ES-I3 (cell line): ENCODE measurements around the gene MYLK2.

ENCODE experiments used
- H3K36me3 ChIP-seq: 2 replicates; pipeline ENCODE4 v1.6.1; 2013; ENCODE audit warnings: mild to moderate bottlenecking, low read length, control low read depth, moderate library complexity; ENCODE audit not compliant: insufficient read depth
- H3K4me1 ChIP-seq: 2 replicates; pipeline ENCODE4 v1.6.1; 2013; ENCODE audit warnings: mild to moderate bottlenecking, control low read depth, low read length; ENCODE audit not compliant: insufficient read depth
- H3K9ac ChIP-seq: 2 replicates; pipeline ENCODE4 v1.6.1; 2013; ENCODE audit warnings: low read depth, mild to moderate bottlenecking, low read length, moderate library complexity
- H3K9me3 ChIP-seq: 2 replicates; pipeline ENCODE4 v1.6.1; 2013; ENCODE audit warnings: mild to moderate bottlenecking, low read length, moderate library complexity; ENCODE audit not compliant: control insufficient read depth, insufficient read depth

Gene MYLK2

DNA sequence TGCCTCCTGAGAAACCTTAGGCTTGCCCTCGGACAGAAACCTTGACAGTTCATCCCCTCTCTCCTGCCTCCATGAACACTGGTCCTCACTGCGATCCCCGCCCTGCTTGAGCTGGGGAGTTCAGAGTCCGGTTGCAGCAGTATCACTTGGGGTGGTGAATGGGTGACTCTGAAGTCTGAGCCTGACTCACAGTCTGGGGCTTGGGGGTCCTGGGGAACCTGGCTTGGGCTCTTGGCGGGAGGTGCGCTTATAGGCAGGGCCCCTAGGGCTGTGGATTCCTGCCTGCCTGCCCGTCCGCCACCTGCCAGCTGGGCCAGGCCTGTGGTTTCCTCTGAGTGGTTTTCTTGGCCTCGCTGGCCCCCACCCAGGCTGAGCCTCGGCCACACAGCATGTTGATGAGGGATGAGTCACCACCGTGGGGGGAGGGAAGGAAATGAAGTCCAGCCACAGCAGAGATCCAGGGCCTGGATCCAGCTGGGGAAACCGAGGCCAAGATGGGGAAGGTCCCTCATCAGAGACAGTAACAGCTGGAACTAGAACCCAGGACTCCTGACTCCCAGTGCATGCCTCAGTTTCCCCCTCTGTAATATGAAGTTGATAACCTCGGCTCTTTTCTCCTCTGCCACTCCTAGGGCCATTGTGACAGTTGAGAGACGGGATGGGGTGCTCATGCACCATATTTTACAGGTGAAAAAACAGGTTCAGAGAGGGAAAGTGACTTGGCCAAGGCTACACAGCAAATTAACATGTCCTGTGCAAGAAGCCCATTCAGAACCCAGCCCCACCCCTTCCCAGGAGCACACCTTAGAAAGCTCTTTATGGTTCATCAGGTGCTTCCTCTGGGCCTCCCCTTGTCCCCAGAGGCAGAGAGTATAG is 17.1 kb downstream of the MYLK2 start:
- H3K4me1 ChIP-seq = peaks cover 46% of the 10 kb centered on the region; the same call in 1 of the 2 replicates
- no peak overlapping the region for H3K9ac ChIP-seq
- H3K9me3 ChIP-seq = no peaks in the 10 kb centered on the region
- H3K36me3 ChIP-seq = no peaks in the 10 kb centered on the region; the same call in 1 of the 2 replicates

DNA sequence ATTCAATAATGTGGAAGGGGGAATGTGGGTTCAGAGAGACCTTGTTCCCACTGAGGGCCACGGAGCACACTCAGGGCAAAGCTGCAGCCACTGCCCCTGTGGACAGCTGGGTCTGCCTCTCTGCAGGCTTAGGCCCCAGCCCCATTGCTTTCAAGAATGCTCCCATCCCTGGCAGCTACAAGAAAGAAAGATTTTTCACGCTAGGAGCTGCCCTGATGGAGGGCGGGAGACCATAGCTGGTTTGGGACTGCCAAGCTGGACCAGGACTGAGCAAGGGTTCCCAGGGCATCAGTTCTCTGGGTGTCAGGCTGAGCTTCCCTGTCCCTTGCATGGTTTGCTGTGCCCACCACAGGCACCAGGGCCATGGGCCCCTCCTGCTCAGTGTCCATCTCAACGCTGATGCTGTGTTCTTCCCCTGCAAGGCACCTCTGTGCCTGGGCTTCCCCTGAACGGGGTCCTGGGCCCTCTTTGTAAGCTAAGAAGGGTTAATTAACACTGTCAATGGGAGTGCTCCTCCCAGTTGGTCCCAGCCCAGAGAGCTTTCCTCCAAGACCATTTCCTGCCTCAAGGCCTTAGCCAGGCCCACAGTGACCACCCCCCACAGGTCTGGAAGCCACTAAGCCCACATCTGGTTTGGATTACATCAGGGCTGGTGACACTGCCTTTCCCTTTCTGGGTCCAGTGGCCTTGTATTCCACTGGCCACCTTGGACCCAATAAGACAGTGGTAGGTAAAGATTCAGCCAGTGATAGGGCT is 17.9 kb downstream of the MYLK2 start:
- no peaks in the 10 kb centered on the region for H3K9me3 ChIP-seq
- peaks cover 46% of the 10 kb centered on the region; the same call in 1 of the 2 replicates for H3K4me1 ChIP-seq
- no peak overlapping the region for H3K9ac ChIP-seq
- H3K36me3 ChIP-seq = no peaks in the 10 kb centered on the region; the same call in 1 of the 2 replicates

DNA sequence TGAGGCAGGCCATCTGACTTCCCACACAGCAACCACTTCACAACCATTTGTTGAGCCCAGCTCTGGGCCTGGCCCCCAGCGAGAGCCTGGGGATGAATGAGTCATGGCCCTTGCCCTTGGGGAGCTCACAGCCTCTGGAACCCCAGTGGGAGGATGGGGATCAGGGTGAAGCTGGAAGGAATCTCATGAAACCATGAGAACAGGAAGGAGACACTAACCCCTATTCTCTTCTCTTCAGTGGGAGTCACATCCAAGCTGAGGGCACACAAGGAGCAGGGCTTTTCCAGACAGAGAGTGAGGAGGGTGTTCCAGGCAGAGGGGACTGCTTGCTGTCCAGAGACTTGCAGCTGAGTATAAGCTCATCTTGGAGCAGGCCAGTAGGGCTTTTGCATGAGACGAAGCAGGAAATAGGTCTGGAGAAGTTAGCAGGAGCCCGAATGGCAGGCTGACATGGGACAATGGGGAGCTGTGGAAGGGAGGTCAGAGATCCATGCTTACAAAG is 18.8 kb downstream of the MYLK2 start:
- no peaks in the 10 kb centered on the region; the same call in 1 of the 2 replicates for H3K36me3 ChIP-seq
- H3K9me3 ChIP-seq = no peaks in the 10 kb centered on the region
- peaks cover 52% of the 10 kb centered on the region for H3K4me1 ChIP-seq
- no peak overlapping the region for H3K9ac ChIP-seq

DNA sequence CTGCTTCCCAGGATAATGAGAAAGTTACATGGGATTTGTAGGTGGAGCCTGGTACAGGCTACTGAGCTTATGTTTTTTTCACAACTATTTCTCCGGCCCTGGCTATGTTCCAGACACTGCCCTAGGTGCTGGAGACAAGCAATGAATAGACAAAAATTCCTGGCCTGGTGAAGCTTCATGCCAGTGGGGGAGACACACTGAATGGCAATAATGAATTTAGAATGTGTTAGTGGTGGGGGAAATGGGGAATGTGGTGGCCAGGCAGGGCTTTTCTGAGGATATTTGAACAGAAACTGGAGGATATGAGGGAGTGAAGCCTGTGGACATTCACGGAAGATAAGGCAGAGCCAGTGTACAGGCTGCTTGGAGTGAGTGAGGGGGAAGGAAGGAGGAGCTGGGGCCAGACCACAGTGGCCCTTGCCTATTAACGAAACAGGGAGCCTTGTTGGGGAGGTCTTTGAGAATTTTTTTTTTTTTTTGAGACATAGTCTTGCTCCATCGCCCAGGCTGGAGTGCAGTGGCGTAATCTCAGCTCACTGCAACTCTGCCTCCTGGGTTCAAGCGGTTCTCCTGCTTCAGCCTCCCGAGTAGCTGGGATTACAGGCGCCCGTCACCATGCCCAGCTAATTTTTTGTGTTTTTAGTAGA is 19.6 kb downstream of the MYLK2 start:
- Histone ChIP-seq H3K9ac (no peak overlapping the region), H3K9me3 (no peaks in the 10 kb centered on the region), H3K4me1 (peaks cover 56% of the 10 kb centered on the region), H3K36me3 (no peaks in the 10 kb centered on the region; the same call in 1 of the 2 replicates)

DNA sequence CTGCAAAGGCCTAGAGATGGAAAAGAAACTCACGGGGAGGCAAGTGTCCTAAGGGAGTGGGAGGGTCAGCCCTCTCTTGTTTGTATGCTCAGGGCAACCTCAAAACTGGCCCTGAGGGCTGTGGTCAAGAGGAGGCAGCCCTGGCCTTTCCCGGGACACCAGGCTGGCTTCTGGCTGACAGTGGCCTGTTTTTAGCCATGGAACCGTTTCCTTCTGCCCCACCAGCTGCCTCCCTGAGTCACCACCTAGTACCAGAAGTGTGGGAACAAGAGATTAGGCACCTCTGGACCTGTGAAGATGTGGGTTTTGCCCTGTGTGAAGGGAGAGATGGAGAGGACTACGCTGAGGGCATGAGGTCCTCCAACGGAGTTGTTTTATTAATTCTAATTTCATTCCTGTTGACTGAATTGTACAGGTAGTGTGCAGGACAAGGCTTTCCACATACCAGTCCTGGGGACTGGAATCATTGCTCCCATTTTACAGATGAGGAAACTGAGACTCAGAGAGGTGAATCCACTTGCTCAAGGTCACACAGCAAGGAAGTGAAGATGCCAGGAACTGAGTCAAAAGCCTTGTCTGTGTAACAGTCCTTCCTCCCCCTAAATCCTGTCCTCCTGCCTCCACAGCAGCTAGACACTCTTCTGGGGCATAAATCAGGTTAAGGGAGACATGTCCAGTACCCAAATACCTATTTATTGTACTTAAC is 20.8 kb downstream of the MYLK2 start:
- H3K9me3 ChIP-seq = no peaks in the 10 kb centered on the region
- H3K9ac ChIP-seq = no peak overlapping the region
- no peaks in the 10 kb centered on the region for H3K36me3 ChIP-seq
- peaks cover 54% of the 10 kb centered on the region for H3K4me1 ChIP-seq

DNA sequence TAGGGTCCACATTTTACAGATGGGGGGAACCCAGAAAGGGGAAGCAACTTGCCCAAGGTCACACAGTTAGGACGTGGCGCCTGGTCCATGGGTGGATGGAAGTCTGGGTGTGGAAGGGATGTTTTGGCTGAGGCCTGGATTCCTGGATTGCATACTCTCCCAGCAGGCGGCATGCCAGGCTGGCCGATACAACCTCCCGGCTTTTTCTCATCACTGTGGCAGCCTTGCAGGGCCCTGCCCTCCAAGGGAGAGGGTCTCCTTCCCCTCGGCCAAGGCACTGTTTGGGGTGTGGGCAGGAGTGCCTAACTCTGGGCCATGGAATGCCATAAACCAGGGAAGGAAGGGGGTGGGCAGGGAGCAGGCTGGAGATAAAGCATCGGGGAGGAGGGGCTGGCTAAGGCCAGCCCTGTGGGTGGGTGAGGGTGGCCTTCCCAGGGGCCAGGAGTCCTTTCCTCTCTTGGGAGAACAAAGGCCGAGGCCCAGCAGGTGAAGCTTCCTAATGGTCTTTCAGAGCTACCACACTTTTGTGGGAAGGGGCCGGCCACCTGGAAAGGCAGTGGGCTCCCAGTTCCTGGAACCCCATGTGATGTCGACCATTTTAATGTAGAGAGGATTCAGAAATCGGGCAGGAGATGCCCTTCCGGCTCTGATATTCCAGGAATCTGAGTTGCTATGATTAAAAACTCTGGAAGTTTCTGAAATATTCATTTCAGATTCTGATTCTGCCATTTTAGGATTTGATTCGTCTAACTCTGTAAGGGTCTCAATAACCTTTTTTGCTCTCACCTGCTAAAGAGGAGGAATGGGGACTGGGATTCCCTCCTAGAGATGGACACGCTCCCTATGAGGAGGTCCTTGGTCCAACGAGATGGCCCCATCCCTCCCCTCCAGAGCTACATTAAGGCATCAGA is 22.0 kb downstream of the MYLK2 start:
- peaks cover 48% of the 10 kb centered on the region for H3K4me1 ChIP-seq
- H3K9me3 ChIP-seq = no peaks in the 10 kb centered on the region
- H3K36me3 ChIP-seq = no peaks in the 10 kb centered on the region
- H3K9ac ChIP-seq = no peak overlapping the region

DNA sequence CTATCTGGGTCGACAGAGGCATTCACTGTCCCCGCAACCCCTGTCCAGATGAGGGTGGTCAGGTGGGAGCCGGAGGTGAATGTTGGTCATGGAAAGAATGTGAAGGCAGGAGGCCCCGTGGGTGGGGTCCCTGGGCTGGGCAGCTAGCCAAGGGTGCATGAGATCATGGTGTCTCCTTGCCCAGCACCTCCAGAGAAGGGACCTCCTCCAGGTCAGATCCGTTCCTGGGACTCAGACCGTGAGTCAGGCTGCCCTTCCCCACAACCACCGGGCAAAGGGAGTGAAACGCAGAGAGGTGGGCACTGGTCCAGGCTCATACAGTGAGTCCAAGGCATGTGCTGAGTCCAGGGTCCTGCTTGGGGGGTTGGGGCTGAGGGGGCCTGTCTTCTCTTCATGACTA is 22.8 kb downstream of the MYLK2 start:
- Histone ChIP-seq H3K4me1 (peaks cover 44% of the 10 kb centered on the region), H3K9ac (no peak overlapping the region), H3K9me3 (no peaks in the 10 kb centered on the region), H3K36me3 (no peaks in the 10 kb centered on the region)

DNA sequence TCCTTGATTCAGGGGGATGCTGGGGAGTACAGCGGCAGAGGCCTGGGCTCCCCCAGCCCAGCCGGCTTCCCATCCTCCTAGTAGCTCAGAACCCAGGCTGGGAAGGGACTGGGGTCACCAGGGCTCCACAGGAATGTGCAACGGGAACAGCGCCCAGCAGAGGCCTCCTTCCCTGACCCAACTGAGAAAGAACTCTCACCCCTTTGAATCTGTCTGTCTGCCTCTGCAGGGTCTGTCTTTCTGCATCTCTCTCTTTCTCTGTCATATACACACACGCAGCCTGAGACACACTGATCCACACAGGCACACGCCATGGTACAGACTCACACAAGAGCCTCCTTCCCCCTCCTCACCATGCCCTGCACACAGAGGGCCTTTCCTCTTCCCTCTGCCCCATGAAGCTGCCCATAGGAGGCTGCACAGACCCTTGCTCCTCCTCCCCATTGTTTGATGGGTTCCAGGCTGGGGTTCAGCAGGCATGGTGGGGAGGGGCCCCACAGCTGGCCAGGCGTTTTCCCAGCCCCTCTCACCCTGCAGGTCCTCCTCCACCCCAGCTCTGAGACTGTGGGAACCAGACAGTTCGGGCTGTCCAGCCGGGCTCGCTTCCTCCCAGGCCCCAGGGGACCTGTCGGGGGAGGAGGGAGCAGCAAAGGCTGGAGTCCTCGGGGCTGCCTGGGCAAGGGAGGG is 23.5 kb downstream of the MYLK2 start:
- Histone ChIP-seq H3K9me3 (no peaks in the 10 kb centered on the region), H3K36me3 (no peaks in the 10 kb centered on the region), H3K9ac (no peak overlapping the region), H3K4me1 (peaks cover 37% of the 10 kb centered on the region)

DNA sequence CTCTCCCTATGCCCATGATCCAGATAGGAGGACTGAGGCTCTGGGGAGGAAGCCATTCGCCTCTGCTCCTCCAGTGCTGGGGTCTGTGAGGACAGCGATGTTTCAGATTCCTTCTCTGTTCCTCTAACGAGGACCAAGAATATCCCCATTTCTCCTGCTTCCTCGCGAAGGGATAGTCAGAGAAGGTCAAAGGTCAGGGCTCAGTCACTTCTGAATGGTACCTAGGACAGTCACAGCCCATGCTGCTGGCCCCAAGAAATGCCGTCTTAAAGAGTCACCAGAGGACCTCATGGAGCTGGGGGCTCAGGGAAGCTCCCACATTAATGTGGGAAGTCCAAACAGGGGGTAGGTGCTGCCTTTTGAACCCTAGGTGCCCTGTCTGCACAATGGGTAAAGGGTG is 24.1 kb downstream of the MYLK2 start:
- no peaks in the 10 kb centered on the region for H3K9me3 ChIP-seq
- H3K4me1 ChIP-seq = peaks cover 31% of the 10 kb centered on the region
- H3K9ac ChIP-seq = no peak overlapping the region
- no peaks in the 10 kb centered on the region for H3K36me3 ChIP-seq

DNA sequence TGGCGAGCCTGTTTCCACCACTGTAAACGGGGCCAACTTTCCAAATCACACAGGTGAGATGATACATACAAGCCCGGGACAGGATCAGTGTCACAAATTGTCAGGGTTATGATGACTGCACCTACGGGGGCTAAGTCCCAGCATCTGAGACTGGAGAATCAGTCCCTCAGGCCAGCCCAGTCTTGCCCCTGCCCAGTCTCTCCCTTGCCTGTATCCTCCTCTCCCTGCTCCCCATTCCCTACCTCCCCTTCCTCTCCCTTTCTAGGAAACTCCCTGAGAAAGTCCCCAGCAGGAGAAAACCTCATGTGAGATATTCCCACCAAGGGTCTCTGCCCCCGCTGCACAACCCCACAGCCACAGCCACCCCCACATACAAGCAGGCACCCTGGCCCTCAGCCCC is 24.7 kb downstream of the MYLK2 start:
- Histone ChIP-seq H3K9me3 (no peaks in the 10 kb centered on the region), H3K4me1 (peaks cover 28% of the 10 kb centered on the region), H3K9ac (no peak overlapping the region), H3K36me3 (no peaks in the 10 kb centered on the region)

DNA sequence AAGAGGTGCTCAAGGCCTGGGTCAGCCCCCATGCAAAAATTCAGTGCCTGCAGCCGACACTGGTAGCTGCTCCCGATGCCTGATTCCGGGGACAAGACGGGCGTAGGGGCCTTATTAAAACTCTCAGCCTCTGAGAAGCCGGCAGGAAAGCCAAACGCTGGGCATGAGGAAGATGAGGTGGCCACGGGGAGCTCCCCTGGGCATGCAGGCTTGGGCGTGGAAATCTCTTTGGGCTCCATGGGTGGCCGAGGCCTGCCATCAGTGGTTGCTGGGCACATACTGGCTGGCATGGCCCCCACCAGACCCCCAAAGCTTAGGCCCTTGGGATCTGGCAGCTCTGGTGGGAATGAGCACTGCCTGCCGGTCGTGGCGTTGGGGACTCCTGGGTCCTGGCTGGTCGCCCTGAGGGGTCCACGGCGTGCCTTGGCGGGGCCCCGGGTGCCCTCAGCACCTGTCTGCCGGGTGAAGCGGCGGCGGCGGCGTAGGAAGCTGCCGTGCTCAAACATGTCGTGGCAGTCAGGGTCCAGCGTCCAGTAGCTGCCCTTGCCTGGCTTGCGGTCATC is 25.7 kb downstream of the MYLK2 start:
- peaks cover 28% of the 10 kb centered on the region for H3K4me1 ChIP-seq

DNA sequence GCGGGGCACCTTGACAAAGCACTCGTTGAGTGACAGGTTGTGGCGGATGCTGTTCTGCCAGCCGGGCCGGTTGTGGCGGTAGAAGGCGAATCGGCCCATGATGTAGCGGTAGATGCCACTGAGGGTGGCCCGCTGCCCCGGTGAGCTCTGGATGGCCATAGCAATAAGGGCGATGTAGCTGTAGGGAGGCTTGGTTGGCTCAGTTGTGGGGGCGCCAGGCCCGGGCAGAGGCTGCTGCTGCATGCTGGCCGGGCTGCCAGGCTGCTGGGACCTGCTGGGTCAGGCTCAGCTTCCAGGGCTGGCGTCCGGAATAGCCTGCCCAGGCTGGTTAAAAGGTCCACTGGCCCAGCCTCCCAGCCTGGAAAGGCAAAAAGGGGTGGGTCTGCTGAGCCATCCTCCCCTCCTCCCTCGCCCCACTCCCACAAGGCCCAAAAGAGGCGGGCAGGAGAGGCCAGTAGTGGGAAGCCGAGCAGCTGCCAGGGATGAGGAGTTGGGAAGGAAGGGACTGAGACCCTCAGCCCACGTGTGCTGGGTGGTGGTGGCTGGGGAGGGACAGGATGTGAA is 26.2 kb downstream of the MYLK2 start, which contains the start of gene FOXS1:
Gene FOXS1, minus strand, starts transcription at position 305 of the 564 bp plus-strand sequence. Its CDS starts 62 bp downstream, at position 243.
- H3K36me3 ChIP-seq = no peaks in the 10 kb centered on the region
- no peaks in the 10 kb centered on the region for H3K9me3 ChIP-seq
- H3K9ac ChIP-seq = no peak within 1 kb of the TSS
- peaks cover 28% of the 10 kb centered on the region for H3K4me1 ChIP-seq

More for the DNA sequence above, 25.7 kb downstream of the MYLK2 start:
- Histone ChIP-seq H3K9me3 (no peaks in the 10 kb centered on the region), H3K9ac (no peak overlapping the region), H3K36me3 (no peaks in the 10 kb centered on the region)
